Measurements from ENCODE around the gene HTR2A.

DNA sequence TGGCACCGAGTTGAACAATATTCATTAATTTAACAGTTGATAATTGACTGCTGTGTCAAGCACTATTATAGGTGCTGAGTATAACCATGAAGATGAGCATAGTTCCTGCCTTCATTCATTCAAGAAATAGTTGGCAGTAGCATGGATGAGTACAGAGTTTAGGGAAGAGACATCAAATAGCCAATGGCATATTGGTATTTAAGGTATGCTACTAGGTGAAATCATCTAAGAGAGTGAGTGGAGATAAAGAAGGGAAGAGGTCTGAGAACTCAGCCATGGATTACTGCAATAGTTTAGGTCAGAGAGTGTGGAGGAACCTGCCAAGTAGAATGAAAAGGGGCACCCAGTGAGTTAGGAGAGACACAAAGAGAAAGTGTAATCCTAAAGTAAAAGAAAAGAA is 4.9 kb upstream of the HTR2A start:
- no peak for TF ChIP-seq EP300 (IDR thresholded peaks at IDR 0.05)
- TF ChIP-seq, protein P1, sequence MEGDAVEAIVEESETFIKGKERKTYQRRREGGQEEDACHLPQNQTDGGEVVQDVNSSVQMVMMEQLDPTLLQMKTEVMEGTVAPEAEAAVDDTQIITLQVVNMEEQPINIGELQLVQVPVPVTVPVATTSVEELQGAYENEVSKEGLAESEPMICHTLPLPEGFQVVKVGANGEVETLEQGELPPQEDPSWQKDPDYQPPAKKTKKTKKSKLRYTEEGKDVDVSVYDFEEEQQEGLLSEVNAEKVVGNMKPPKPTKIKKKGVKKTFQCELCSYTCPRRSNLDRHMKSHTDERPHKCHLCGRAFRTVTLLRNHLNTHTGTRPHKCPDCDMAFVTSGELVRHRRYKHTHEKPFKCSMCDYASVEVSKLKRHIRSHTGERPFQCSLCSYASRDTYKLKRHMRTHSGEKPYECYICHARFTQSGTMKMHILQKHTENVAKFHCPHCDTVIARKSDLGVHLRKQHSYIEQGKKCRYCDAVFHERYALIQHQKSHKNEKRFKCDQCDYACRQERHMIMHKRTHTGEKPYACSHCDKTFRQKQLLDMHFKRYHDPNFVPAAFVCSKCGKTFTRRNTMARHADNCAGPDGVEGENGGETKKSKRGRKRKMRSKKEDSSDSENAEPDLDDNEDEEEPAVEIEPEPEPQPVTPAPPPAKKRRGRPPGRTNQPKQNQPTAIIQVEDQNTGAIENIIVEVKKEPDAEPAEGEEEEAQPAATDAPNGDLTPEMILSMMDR (IDR thresholded peaks at IDR 0.05): no peak
- TF ChIP-seq POLR2A (IDR thresholded peaks at IDR 0.05; ENCODE audit: low read depth): no peak
